DMS114 treated with DMSO at 0.1 percent for 48 hours (cell line): ENCODE measurements around the gene TAS2R1.

Experiments used
- DNase-seq: peaks from one replicate; lab custom pipeline; 2025; ENCODE audit not compliant: unreplicated experiment; lab: John Stamatoyannopoulos, UW

TAS2R1 gene, protein sequence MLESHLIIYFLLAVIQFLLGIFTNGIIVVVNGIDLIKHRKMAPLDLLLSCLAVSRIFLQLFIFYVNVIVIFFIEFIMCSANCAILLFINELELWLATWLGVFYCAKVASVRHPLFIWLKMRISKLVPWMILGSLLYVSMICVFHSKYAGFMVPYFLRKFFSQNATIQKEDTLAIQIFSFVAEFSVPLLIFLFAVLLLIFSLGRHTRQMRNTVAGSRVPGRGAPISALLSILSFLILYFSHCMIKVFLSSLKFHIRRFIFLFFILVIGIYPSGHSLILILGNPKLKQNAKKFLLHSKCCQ

DNA sequence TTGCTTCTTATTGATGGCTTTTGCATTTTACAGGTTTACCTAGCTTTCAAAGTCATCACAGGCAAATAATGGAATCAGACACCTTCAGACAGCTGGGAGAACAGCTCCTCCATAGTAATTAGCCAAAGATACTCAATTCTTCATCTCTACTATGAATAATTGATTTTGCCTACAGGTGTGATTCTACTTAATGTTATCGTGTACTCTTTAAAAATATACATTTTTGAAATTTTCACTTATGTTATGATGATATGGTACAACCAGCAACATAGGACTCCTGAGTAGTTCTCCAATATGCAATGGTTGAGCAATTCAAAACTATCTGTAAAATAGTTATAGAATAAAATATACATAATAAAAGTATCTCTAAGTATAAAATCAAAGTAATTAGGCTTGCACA is at the start of gene TAS2R1:
TSS of gene TAS2R1 (minus strand) at position 101 of the 400 bp plus-strand sequence. CDS start 319 bp downstream, outside the sequence.
- DNase-seq = no peak

DNA sequence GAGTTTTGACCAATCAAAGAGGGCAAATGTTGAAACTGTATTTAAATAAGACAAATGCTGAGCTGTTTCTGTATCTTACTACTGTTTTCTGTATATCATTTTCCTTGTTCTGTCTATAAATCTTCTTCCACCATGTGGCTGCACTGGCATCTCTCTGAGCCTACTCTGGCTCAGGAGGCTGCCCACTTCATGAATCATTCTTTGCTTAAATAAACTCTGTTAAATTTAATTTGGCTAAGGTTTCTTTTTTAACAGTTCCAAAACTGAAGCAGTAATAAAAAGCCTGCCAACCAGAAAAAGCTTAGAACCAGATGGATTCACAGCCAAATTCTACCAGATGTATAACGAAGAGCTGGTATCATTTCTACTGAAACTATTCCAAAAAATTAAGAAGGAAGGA is 40.2 kb upstream of the TAS2R1 start:
- DNase-seq = no peak

DNA sequence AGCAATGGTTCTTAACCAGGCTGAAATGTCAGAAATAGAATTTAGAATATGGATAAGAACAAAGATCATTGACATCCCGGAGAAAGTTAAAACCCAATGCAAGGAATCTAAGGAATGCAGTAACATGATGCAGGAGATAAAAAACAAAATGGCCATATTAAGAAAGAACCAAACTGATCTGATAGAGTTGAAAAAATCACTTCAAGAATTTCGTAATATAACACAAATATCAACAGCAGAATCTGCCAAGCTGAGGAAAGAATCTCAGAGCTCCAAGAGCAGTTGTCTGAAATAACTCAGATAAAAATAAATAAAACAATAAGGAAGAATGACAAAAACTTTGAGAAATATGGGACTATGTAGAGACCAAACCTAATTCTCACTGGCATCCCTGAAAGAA is 37.8 kb upstream of the TAS2R1 start:
- no peak for DNase-seq

- no peak for DNase-seq
These were observed 33.7 kb upstream of the TAS2R1 start for GRCh38 chr5:9663891-9664290.

DNA sequence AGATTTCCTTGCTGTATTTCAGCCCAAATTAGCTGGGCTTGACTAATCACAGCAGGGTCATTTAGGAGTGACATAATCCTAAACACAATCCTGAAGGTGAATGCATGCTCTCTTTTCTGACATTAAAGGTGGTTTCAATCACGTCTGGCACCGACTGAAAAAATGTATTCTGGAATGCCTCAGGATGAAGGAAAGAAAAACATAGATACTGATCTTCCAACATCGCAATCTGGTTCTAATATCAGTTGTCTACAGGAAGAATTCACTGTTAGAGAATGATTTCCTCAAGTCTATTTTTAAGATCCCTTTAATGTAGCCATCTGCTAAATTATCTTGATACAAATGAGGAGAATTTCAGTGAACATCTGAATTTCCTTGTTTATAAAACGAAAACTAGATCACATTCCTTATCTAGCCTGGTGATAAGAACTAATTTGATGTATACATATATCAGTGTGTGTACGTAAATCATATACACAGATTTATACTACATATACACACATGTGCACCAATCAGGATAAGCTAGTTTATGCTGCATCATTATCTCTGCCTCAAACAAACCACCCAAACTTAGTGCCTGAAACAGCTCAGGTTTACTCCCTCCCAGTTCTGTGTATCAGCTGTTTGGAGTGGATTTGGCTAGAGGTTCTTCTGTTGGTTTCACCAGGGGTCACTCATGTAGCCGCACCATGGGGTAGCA is 31.3 kb upstream of the TAS2R1 start:
- no peak for DNase-seq

GRCh38 chr5:9658706-9659105 is 28.6 kb upstream of the TAS2R1 start:
- no peak for DNase-seq

GRCh38 chr5:9657819-9658218 is 27.7 kb upstream of the TAS2R1 start:
- no peak for DNase-seq

DNA sequence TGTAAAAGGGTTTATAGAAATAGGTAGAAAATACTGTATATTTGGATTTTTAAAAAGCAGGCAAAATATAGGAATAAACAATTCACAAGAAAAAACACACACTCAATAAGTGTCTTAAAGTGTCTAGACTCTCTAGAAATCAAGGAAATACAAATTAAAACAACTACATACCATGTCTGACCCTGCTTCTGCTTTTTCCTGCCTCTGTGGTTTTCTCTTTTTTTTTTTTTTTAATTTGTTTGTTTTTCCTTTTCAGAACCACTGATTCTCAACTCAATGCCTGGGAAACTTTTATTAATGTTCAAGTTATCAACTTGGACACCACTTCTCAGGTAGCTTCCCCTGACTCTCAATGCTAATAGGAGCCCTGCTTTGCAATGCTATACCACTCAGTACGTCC is 25.5 kb upstream of the TAS2R1 start:
- DNase-seq = no peak

GRCh38 chr5:9654886-9655285 is 24.7 kb upstream of the TAS2R1 start:
- DNase-seq = no peak

- no peak for DNase-seq
These were observed 23.7 kb upstream of the TAS2R1 start for GRCh38 chr5:9653811-9654210.

- no peak for DNase-seq
These were observed 22.9 kb upstream of the TAS2R1 start for GRCh38 chr5:9653061-9653460.

- DNase-seq = no peak
These were observed 22.1 kb upstream of the TAS2R1 start for GRCh38 chr5:9652295-9652694.

DNA sequence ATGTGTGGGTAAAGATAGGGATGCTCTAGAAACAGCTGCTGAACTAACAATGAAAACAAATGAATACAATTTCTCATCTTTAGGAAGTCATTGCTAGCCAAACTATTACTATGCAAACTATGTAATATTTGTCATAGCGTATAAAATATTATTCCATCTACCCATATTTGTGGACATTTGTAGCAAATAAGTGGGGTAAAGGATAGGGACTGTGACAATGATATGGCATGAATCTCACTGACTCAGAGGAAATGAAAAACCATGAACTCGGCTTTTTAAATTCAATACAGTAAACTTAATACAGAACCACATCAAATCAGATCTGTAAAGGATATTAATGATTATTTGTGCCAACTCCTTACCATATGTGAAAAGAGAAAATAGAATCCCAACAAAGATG is 16.7 kb upstream of the TAS2R1 start:
- no peak for DNase-seq

- DNase-seq = no peak
These were observed 14.5 kb upstream of the TAS2R1 start for GRCh38 chr5:9644630-9645029.

DNA sequence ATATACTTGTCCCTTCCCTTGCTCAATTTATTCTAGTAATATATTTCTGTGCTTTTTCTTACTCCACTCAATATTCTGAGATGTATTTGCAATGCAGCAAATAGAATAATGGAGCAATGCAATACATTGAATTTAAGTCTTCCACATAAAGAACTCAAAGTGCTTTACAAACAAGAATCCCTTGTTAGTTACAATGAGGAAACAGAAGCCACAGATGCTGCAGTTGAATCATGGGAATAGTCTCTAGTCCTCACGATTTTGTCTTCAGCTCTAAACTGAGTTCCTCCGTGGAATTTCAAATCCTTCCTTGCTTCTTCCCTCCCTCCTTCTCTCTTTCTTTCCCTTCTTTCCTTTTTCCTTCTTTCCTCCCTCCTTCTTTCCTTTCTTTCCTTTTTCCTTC is 12.5 kb upstream of the TAS2R1 start:
- no peak for DNase-seq

DNA sequence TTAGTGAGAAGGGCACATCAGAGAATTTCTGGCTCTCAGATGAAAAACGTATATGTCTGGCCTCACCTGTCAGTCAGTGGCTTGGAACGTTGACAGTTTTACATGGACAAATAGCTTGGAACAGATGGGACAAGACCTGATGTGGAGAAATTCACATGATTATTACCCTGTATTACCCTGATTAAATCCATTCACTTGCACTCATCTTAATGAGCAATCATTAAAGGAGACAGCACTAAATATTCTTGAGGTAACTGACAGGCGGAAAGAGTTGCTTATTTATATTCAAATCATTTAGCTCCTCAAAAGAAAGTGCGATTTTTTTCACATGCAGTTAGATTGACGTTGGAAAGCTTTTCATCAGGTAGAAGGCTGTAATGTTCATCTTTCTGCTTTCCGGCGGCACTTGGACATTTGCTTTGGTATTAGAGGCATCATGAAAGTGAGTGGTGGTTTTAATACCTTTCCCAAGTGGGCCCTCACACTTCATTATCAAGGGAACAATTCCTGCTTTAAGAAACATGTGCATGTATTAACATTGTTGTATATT is 11.7 kb upstream of the TAS2R1 start:
- no peak for DNase-seq

- no peak for DNase-seq
These were observed 2.3 kb upstream of the TAS2R1 start for GRCh38 chr5:9632495-9632894.

DNA sequence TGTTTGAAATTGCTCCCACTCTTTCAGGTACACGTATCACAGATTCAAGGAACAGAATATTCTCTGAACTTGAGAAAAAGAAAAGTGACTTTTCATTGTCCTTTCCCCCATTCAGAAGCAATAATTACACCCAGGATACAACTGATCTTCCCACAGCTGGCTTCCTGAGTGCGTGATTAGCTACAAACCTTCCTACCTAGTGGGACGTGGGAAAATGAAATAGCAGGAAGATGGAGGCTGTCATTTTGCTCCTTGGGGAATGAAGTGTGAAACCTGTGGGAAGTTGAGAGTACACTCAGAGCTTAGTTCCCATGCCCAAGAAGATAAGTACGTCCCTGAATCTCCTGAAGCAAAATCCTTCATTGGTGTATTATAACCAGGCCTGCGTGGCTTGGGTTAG is 2.6 kb downstream of the TAS2R1 start:
- DNase-seq = no peak

GRCh38 chr5:9626955-9627354 is 3.2 kb downstream of the TAS2R1 start:
- DNase-seq = no peak

DNA sequence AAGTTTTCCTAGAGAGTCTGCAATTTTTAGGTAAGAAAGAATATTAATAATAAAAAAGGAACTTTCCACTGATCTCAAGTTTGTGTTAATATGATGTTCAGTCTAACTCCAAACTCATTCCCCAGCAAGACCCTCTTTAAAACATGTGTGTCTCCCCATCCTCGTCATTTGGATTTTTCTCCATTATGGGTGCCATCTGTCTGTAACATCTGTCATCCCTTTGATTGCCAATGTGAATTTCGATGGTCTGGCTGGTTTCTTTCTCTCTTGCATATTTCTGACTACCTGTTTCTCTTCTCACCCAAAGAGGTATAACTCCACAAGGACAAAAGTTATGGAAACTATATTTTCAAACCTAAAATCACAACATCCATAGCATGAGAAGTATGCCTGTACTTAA is 4.4 kb downstream of the TAS2R1 start:
- no peak for DNase-seq

DNA sequence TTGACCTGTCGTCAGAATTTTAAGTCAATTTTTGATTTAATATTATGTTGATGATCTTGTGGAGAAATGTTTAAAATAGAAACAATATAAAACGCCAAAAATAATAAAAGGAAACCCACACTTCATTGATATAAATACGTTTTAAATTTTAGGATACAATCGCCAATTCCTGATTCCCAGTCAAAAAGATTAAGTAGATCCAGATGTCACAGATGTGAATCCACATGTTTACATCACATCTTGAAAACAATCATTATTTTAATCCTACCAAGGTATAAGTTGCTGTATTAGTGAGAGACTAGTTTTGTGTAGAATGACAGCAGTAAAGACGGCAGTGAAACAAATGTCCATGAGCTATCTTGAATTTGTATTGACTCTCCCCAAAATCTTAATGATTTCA is 4.9 kb downstream of the TAS2R1 start:
- DNase-seq = no peak

DNA sequence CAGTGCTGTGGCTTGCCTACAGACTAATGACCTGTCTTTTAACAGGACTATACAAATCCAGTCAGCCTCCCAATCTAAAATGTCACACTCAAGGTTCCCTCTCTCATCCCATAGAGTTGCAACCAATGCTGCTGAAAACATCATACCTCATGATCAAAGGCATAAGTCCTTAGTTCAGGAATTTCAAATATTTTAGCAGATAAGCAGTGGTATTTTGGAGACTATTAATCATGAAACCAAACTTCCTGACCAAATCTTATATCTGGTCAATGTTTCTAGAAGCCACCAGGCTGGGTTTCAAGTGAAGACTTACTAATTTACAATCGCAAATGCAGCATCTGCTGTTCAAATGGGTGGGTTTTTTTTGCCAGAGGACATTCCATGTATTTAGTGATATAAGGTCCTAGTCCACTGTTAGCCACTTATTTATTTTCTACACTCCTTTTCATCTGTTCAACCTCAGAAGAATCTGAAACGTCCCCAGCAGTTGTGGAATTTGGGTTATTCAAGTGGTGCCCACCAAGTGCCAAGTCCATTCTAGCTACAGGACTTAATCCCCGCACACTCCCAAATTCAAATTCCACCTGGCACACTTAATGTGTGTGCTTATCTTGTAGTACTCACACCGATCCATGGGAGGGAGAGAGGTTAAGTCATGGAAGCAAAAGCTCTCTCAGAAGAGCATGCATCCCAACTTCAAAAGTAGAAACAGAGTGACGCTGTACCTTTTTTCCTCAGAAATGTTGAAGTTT is 5.8 kb downstream of the TAS2R1 start:
- DNase-seq = no peak
